HFFc6 (cell line): ENCODE results near the gene NFATC3. TPM values are rescaled to one million over a fixed set of nuclear protein-coding genes. Genes with fewer than 3 reads are reported as not detected.
"Not testable (repeated sequence)": the region's sequence is repeated elsewhere in the genome, so short reads cannot be mapped to it uniquely, and the experiment has no call there.

ENCODE experiments used
- DNase-seq: peaks from one replicate; pipeline ENCODE4 v3.0.0-alpha.2; 2018
- H3K27ac Mint-ChIP-seq: 2 replicates; pipeline ENCODE4 v1.8.0; 2020; ENCODE audit warnings: mild to moderate bottlenecking, mixed read lengths
- H3K27me3 Mint-ChIP-seq: 2 replicates; pipeline ENCODE4 v1.8.0; 2021; ENCODE audit warnings: mild to moderate bottlenecking, moderate library complexity, mixed read lengths; ENCODE audit not compliant: insufficient read depth
- H3K36me3 Mint-ChIP-seq: 2 replicates; pipeline ENCODE4 v1.8.0; 2021; ENCODE audit warnings: low read depth, mixed read lengths
- H3K4me1 Mint-ChIP-seq: 2 replicates; pipeline ENCODE4 v1.8.0; 2020; ENCODE audit warnings: low read depth, mixed read lengths
- H3K4me3 Mint-ChIP-seq: 2 replicates; pipeline ENCODE4 v1.8.0; 2020; ENCODE audit warnings: mild to moderate bottlenecking, moderate library complexity, mixed read lengths
- H3K9me3 Mint-ChIP-seq: 2 replicates; pipeline ENCODE4 v1.8.0; 2020; ENCODE audit warnings: mild to moderate bottlenecking, mixed read lengths
- total RNA-seq, 6 experiments: library from RNA; stranded (reverse); fragmentation: NEBNext Ultra II Directional; extraction: Animal tissue kit (Norgen Biotek cat#: 25700); gene quantifications; 2 replicates in 1 of 6; 3 replicates in 5 of 6; pipeline ENCODE4 v1.2.3, GENCODE V29; 2021
- TF ChIP-seq, protein P1 (sequence below): fragments of 200-600 bp; sonication (generic); IDR thresholded peaks from 2 replicates; pipeline ENCODE4 v1.5.0; 2021; ENCODE audit warnings: antibody characterized with exemption, mild to moderate bottlenecking

Gene NFATC3
- total RNA-seq, 6 experiments from 2014 or later: 17.2 to 20.7 (median 19.9) TPM

DNA sequence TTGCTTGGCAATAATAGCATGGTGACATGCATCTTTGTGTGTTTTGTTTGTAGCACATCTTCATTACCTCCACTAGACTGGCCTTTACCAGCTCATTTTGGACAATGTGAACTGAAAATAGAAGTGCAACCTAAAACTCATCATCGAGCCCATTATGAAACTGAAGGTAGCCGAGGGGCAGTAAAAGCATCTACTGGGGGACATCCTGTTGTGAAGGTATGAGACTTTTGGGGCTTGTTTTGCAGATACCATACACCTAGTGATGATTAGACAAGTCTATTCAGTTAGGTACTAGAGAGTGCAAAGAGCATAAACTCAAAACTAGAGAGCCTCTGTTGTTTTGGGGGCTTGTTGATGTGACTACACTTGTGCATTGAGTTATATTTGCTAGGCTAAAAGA is 41.2 kb downstream of the NFATC3 start:
- peaks cover 1% of the 10 kb centered on the region; the same call in 1 of the 2 replicates for H3K27me3 Mint-ChIP-seq
- H3K36me3 Mint-ChIP-seq: peaks cover 4% of the 10 kb centered on the region; the same call in 1 of the 2 replicates
- H3K27ac Mint-ChIP-seq: no peak overlapping the region
- DNase-seq: no peak
- H3K9me3 Mint-ChIP-seq: no peaks in the 10 kb centered on the region
- TF ChIP-seq, protein P1, sequence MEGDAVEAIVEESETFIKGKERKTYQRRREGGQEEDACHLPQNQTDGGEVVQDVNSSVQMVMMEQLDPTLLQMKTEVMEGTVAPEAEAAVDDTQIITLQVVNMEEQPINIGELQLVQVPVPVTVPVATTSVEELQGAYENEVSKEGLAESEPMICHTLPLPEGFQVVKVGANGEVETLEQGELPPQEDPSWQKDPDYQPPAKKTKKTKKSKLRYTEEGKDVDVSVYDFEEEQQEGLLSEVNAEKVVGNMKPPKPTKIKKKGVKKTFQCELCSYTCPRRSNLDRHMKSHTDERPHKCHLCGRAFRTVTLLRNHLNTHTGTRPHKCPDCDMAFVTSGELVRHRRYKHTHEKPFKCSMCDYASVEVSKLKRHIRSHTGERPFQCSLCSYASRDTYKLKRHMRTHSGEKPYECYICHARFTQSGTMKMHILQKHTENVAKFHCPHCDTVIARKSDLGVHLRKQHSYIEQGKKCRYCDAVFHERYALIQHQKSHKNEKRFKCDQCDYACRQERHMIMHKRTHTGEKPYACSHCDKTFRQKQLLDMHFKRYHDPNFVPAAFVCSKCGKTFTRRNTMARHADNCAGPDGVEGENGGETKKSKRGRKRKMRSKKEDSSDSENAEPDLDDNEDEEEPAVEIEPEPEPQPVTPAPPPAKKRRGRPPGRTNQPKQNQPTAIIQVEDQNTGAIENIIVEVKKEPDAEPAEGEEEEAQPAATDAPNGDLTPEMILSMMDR: no peak
- peaks cover 23% of the 10 kb centered on the region for H3K4me1 Mint-ChIP-seq
- H3K4me3 Mint-ChIP-seq: no peak overlapping the region

DNA sequence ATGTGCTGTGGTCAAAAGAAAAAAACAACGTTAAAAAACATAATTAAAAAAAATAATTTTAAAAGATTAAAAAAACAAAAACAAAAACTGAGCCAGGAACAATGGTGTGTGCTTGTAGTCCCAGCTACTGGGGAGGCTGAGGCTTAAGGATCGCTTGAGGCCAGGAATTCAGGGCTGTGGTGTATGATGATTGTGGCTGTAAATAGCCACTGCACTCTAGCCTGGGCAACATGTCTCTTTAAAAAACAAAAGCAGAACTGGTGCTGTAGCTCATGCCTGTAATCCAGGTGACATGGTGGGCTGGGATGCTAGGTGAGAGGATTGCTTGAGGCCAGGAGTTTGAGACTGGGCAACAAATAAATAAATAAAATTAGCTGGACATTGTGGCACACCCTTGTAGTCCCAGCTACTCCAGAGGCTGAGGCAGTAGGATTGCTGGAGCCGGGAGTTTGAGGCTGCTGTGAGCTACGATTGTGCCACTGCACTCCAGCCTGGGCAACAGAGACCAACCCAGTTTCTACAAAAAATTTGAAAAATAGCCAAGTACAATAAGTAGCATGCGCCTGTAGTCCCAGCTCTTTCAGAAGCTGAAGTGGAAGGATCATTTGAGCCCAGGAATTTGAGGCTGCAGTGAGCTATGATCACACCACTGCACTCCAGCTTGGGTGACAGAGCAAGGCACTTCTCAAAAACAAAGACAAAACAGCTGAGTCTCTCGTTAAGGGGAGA is 43.6 kb downstream of the NFATC3 start:
- Mint-ChIP-seq H3K9me3 (no peaks in the 10 kb centered on the region), H3K27me3 (peaks cover 1% of the 10 kb centered on the region; the same call in 1 of the 2 replicates), H3K36me3 (peaks cover 9% of the 10 kb centered on the region), H3K4me1 (peaks cover 35% of the 10 kb centered on the region), H3K27ac (peak overlapping the region; percentile 52), H3K4me3 (no peak overlapping the region)
- TF ChIP-seq, protein P1: no peak
- no peak for DNase-seq

DNA sequence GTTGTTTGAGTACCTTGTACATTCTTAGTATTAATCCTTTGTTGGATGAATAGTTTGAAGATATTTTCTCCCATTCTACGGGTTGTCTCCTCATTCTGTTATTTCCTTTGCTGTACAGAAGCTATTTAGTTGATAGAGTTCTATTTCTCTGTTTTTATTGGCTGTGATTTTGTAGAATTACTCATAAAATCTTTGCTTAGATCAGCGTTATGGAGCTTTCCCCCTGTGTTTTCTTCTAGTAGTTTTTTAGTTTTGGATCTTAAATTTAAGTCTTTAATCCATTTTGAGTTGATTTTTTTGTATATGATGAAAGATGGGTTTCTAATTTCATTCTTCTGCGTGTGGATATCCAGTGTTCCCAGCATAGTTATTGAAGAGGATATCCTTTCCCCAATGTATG is 45.4 kb downstream of the NFATC3 start:
- H3K27me3 Mint-ChIP-seq: no peaks in the 10 kb centered on the region
- H3K36me3 Mint-ChIP-seq: peaks cover 9% of the 10 kb centered on the region
- no peak overlapping the region for H3K27ac Mint-ChIP-seq
- TF ChIP-seq, protein P1: no peak
- H3K4me3 Mint-ChIP-seq: no peak overlapping the region
- H3K4me1 Mint-ChIP-seq: peaks cover 35% of the 10 kb centered on the region
- no peaks in the 10 kb centered on the region for H3K9me3 Mint-ChIP-seq
- DNase-seq: no peak

DNA sequence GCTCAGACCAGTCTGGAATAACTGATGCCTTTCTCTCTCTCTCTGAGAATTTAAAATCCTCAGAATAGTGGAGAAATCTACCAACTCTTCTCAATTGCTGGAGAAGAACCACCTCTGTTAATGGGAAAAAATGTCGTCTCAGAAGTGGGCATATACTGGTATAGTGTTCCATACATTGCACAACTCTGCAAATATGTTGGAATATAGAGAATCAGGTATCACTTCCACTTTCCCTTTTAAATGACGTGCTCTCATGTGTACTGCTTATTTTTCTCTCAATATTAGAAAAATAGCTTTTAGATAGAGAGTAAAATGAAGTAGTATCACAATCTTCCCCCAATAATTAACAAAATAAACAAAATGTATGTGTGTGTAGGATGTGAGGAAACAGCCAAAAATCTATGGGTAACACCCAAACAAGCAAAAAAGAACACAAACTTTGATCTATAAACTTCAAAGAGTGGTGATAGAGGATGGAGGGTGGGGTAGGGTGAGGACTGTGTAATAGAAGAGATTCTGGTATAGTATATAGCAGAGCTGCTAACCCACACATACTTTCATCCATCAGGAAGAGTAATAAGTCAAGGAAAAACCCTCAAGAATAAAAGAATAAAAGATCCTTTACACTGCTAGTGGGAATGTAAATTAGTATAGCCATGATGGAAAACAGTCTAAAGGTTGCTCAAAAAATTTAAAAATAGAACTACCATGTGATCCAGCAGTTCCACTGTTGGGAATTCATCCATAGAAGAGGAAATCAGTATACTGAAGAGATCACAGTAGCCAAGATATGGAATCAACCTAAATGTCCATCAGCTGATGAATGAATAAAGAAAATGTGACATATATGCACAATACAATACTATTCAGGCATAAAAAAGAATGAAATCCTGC is 46.9 kb downstream of the NFATC3 start:
- H3K27ac Mint-ChIP-seq: no peak overlapping the region
- no peak overlapping the region for H3K4me3 Mint-ChIP-seq
- H3K9me3 Mint-ChIP-seq: no peaks in the 10 kb centered on the region
- TF ChIP-seq, protein P1: no peak
- DNase-seq: no peak
- peaks cover 5% of the 10 kb centered on the region for H3K36me3 Mint-ChIP-seq
- H3K4me1 Mint-ChIP-seq: peaks cover 35% of the 10 kb centered on the region
- H3K27me3 Mint-ChIP-seq: no peaks in the 10 kb centered on the region

DNA sequence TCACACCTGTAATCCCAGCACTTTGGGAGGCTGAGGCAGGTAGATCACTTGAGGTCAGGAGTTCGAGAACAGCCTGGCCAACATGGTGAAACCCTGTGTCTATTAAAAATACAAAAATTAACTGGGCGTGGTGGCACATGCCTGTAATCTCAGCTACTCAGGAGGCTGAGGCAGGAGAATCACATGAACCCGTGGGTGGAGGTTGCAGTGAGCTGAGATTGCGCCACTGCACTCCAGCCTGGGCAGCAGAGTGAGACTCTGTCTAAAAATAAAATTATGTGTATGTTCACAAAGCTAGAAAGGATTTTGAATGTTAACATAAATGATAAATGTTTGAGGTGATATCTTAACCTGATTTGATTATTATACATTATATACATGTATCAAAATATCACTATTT is 47.8 kb downstream of the NFATC3 start:
- not testable (repeated sequence) for H3K36me3 Mint-ChIP-seq, H3K27ac Mint-ChIP-seq, H3K27me3 Mint-ChIP-seq, H3K4me3 Mint-ChIP-seq, H3K9me3 Mint-ChIP-seq, DNase-seq
- peaks cover 35% of the 10 kb centered on the region for H3K4me1 Mint-ChIP-seq

DNA sequence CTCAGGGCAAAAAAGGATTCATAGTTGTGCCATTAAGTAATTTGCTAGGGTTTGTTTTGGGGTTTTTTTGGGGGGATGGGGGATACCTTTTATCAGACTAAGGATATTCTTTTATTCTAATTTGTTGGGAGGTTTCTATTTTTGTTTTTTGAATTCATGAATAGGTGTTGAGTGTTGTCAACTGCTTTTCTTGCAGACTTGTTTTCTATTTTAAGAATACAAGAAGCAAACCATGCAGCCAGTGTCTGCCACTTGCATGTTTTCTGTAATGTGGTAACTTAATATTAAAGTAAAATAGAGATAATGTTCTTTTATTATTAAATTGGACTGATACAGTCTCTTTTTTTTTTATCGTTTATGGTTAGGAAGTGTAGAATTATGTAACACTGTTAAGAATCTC is 49.5 kb downstream of the NFATC3 start:
- no peak overlapping the region for H3K4me3 Mint-ChIP-seq

More for the DNA sequence above, 49.5 kb downstream of the NFATC3 start:
- Mint-ChIP-seq H3K4me1 (peaks cover 24% of the 10 kb centered on the region), H3K27me3 (no peaks in the 10 kb centered on the region), H3K9me3 (no peaks in the 10 kb centered on the region), H3K27ac (no peak overlapping the region), H3K36me3 (peaks cover 5% of the 10 kb centered on the region)
- TF ChIP-seq, protein P1: no peak
- DNase-seq: no peak
